B cell (primary cell): ENCODE results near the gene SMARCE1.

ENCODE experiments used
- EZH2 ChIP-seq: IDR thresholded peaks from 2 replicates; pipeline ENCODE4 v1.6.1; 2012; ENCODE audit warnings: borderline replicate concordance, low read depth, mild to moderate bottlenecking, moderate library complexity, low read length; ENCODE audit not compliant: insufficient read depth, poor library complexity, severe bottlenecking
- TF ChIP-seq, protein P1 (sequence below): fragments of 200-600 bp; IDR thresholded peaks from one replicate; pipeline ENCODE4 v1.8.0; 2022; ENCODE audit warnings: antibody characterized with exemption, mild to moderate bottlenecking

DNA sequence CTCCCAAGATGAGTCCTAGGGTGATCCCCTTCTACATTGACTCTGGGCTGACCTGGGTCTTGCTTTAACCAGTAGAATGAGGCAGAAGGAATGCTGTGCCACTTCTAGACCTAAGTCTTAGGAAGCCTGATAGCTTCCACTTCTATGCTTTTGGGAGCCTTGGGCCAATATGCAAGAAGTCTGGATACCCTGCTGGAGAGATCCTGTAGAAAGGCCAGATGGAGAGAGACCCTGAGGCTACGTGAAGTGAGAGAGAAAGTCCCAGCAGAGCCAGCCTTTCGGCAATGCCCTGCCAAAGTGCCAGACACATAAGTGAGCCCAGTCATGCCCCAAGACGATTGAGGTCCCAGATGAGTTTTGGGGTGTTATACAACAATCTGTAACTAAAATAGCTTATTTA, 15.6 kb upstream of the SMARCE1 start:
- TF ChIP-seq, protein P1, sequence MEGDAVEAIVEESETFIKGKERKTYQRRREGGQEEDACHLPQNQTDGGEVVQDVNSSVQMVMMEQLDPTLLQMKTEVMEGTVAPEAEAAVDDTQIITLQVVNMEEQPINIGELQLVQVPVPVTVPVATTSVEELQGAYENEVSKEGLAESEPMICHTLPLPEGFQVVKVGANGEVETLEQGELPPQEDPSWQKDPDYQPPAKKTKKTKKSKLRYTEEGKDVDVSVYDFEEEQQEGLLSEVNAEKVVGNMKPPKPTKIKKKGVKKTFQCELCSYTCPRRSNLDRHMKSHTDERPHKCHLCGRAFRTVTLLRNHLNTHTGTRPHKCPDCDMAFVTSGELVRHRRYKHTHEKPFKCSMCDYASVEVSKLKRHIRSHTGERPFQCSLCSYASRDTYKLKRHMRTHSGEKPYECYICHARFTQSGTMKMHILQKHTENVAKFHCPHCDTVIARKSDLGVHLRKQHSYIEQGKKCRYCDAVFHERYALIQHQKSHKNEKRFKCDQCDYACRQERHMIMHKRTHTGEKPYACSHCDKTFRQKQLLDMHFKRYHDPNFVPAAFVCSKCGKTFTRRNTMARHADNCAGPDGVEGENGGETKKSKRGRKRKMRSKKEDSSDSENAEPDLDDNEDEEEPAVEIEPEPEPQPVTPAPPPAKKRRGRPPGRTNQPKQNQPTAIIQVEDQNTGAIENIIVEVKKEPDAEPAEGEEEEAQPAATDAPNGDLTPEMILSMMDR: no peak
- no peak for TF ChIP-seq EZH2
